Fibroblast of lung (primary cell): ENCODE measurements around the gene MRTO4.
"Not testable (repeated sequence)": the region's sequence is repeated elsewhere in the genome, so short reads cannot be mapped to it uniquely, and the experiment has no call there.

Experiments
- EZH2 ChIP-seq: IDR thresholded peaks from 2 replicates; pipeline ENCODE4 v1.5.1; 2012; ENCODE audit warnings: low read length, control low read depth, mild to moderate bottlenecking; ENCODE audit errors: missing control alignments
- TF ChIP-seq, protein P1 (sequence below), 2 donors: IDR thresholded peaks in 1 of 2; conservative IDR thresholded peaks in 1 of 2; 1 replicate in 1 of 2; 2 replicates in 1 of 2; pipeline ENCODE4 v1.5.1; 2011 to 2012; ENCODE audit warnings: low read length in 2 of 2, control low read depth in 1 of 2, inconsistent platforms in 1 of 2, low read depth in 1 of 2, mild to moderate bottlenecking in 1 of 2

DNA sequence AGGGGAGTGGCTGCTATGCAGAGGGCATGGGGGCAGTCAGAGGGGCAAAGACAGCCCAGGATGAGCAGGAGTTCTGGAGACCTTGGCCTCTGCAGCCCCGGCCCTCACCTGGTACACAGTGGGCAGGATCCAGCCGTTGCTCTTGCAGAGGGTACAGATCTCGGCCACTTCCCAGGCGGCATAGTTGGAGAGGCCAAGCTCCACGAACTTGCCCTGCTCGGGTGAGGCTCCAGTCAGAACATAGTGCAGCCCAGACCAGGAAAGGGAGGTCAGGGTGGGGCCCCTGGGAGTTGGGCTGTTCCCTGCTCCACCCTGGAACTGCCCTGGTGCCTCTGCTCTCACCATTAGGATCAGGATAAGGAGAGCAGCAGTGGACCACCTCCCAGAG lies 18.7 kb downstream of the MRTO4 start:
- TF ChIP-seq, protein P1, sequence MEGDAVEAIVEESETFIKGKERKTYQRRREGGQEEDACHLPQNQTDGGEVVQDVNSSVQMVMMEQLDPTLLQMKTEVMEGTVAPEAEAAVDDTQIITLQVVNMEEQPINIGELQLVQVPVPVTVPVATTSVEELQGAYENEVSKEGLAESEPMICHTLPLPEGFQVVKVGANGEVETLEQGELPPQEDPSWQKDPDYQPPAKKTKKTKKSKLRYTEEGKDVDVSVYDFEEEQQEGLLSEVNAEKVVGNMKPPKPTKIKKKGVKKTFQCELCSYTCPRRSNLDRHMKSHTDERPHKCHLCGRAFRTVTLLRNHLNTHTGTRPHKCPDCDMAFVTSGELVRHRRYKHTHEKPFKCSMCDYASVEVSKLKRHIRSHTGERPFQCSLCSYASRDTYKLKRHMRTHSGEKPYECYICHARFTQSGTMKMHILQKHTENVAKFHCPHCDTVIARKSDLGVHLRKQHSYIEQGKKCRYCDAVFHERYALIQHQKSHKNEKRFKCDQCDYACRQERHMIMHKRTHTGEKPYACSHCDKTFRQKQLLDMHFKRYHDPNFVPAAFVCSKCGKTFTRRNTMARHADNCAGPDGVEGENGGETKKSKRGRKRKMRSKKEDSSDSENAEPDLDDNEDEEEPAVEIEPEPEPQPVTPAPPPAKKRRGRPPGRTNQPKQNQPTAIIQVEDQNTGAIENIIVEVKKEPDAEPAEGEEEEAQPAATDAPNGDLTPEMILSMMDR (conservative IDR thresholded peaks at IDR 0.05 in 1 of 2, IDR thresholded peaks at IDR 0.05 in 1 of 2; ENCODE audit: low read depth in 1 of 2, low read length in 2 of 2), result not testable (repeated sequence)
- TF ChIP-seq EZH2, result not testable (repeated sequence)
